ENCODE results near the gene POU3F2.

POU3F2 gene

DNA sequence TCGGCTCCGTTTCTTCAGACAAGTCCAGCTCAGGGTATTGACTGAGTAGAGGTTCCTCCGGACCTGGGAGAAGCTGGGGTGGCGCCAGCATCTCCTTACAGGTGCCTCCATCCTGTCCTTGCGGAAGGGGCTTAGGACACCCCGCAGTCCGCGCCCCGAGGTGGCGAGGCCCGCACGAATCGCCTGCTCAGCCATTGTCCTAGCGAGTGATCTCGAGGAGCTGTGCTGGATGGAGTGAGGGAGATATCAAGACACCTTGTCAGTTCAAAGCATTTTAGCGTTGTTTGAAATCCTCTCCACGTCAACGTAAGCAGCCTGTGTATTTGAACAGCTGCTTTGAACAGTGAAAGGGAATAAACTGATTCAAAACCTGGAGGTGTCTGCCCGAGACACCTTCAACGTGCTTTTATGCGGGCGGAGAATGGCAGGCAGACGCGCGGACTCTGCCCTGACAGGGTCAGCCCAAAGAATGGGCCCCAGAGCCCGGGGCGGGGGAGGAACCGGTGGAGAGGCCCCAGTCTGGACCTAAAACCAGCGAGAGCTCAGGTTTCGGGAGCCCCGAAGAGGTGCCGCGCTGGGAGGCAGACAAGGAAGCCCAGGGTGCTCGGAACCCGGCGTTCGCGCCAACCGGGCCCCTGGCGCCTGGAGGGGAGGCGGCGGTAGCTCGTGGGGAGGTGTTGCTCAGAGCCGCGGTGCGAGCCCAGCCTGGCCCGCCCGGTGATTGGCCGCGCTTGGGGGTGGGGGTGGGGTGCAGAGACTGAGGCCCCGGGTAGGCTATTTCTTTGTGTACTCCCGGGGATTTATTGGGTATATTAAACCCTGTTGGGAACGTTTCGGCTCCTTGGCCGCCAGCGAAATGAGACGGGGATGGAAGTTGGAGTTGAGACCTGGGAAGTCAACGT lies 3.1 kb upstream of the POU3F2 start:
- DNase-seq = peak; percentile 54

- DNase-seq = no peak
These were observed 2.5 kb upstream of the POU3F2 start for GRCh38 chr6:98831959-98832283.

DNA sequence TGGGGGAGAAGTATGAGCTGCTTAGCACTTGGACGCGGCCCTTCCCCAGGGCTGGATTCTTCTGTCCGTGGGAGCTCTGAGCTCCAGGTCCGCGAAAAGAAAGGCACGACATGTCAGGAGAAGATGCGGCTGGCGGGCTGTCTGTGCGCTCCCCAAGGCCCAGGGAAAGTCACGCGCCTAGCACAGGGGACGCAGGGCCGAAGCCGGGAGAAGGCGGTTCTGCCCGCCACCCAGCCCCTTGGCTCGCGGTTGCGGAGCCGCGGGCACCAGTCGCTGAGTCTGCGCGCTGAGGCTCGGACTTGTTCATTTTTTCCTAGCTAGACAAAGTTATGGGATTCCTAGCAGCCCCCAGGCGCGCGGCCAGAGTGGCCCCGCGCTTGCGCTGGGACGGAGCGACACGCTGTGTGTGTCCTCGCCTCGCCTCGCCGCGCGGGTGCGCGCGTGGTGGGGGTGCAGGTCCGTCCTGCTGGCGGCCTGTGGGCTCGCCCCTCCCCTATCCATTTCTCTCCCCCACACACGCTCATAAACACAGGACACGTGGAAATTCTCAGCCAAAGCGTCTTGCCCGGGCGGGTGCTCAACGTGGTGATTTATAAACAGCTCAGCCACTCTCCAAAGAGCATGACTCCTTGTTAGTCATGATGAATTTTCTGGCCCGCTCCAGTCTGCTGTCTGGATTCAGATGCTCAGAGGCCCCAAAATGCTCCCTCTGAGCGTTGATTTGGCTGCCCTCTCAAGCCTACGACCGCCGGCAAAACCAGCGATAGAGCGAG lies 1.9 kb upstream of the POU3F2 start:
- peak; percentile 49 for DNase-seq

- no peak for DNase-seq
These were observed 1.4 kb upstream of the POU3F2 start for GRCh38 chr6:98833057-98833306.

GRCh38 chr6:98833307-98834059 lies 891 bp upstream of the POU3F2 start:
- DNase-seq = peak; percentile 69

DNA sequence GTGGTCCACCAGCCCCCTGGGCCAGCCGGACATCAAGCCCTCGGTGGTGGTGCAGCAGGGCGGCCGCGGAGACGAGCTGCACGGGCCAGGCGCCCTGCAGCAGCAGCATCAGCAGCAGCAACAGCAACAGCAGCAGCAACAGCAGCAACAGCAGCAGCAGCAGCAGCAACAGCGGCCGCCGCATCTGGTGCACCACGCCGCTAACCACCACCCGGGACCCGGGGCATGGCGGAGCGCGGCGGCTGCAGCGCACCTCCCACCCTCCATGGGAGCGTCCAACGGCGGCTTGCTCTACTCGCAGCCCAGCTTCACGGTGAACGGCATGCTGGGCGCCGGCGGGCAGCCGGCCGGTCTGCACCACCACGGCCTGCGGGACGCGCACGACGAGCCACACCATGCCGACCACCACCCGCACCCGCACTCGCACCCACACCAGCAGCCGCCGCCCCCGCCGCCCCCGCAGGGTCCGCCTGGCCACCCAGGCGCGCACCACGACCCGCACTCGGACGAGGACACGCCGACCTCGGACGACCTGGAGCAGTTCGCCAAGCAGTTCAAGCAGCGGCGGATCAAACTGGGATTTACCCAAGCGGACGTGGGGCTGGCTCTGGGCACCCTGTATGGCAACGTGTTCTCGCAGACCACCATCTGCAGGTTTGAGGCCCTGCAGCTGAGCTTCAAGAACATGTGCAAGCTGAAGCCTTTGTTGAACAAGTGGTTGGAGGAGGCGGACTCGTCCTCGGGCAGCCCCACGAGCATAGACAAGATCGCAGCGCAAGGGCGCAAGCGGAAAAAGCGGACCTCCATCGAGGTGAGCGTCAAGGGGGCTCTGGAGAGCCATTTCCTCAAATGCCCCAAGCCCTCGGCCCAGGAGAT lies 1.0 kb downstream of the POU3F2 start:
- peak; percentile 62 for DNase-seq

DNA sequence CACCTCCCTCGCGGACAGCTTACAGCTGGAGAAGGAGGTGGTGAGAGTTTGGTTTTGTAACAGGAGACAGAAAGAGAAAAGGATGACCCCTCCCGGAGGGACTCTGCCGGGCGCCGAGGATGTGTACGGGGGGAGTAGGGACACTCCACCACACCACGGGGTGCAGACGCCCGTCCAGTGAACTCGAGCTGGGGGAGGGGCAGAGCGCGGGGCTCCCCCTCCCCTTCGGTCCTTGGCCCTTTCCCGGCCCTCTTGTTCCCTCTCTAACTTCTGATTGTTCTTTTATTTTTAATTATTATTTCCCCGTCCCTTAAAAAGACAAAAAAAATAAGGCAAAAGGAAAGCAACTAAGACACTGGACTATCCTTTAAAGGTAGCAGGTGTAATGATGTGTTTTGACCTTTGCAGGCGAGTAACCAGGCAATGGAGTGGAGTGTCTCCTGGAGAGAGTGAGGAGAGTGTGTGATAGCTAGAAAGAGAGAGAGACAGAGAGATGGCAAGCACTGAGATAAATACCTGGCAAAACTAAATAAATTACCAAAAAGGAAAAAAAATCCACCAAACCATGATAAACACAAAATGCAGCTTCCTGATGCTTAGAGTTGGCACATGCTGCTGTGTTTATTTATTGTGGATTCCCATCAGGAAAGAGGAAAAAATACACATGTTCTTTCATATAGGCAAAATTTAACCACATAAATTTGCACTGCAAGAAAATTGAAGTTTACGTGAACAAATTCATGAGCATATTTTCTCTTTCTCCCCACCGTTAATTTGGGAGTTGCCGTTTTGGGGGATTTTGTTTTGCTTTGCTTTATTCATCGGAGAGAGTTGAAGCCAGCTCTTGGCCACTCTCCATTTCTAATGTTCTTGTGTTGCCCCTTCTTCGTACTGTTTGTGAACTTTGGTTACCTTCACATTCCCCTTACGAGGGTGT lies 1.9 kb downstream of the POU3F2 start:
- peak; percentile 6 for DNase-seq

DNA sequence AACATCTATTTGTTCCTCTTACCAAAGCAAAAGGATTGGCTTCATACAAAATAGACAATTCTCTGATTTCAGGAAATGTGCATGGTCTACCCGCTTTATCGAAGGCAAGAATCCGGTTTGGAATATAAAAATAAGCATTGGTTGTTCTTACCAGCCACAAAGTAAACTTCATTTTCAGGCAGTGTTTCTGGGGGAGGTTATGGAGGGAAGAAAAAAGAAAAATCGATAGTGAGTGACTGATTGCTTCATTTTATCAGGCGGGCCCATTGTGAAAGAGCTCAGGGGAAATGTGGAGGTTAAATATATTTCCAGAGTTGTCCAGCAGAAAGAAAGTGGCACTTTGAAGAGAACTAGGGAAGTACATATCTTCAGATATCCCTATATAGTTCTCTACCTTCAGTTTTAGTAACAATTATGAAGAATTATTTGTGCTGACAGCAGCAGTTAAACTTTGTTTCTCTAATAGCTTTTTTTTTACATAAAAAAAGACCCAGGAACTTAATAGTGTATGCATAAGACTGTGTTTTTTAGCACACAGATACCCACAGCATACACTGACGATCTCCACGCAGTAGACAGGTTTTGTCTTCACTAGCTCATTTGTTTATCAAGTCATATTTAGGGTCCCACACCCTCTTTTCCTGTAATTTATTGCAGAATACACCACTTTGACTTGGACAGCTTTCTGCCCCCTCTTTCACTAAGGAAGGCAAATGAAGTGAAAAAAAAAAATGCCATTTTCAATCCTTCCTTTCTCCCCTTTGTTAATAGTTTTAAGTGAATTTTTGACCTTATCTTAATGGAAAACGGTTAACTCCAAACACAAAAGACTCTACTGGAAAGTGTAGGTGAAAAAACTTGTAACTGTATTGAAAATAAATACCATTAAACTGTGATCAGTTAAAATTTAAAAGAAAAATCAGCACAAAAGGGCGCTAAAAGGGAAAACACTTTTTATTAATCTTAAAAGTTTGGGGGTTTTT lies 2.9 kb downstream of the POU3F2 start:
- DNase-seq = no peak

DNA sequence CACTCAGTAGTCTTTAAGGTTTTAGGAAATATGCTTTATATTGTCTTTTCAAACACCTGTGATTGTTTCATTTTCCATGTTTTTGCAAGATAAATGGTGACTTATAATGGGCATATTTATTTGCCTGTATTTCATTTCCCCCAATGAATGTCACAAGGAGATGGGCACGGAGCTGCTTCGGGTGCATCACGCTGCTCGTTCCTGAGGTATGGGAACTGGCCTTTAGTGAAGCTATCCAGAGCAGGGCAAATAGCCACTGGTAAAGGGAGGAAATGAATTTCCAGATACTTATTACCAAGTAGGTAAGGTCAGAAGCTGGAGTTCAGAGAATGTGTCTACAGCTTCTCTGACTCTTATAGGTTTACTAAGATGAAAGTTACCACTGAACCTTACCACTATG lies 3.7 kb downstream of the POU3F2 start:
- DNase-seq = peak; percentile 16

DNA sequence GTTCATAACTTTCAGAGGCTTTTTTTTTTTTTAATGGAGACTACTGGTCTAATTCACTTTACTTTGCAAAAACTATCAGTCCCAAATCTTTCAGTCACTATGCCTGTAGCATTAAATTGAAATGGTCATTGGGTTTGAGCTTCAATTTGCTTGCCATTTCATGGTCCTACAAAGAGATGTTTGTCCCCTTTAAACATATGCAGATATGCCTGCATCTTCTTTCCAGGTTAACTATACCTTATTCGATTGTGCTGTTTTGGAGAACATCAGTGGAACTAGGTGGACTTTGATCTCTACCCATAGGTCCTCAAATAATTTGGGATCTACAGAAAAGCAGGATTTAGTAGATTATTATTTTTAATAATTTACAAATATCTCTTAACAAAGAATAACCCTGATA lies 4.6 kb downstream of the POU3F2 start:
- DNase-seq = no peak

DNA sequence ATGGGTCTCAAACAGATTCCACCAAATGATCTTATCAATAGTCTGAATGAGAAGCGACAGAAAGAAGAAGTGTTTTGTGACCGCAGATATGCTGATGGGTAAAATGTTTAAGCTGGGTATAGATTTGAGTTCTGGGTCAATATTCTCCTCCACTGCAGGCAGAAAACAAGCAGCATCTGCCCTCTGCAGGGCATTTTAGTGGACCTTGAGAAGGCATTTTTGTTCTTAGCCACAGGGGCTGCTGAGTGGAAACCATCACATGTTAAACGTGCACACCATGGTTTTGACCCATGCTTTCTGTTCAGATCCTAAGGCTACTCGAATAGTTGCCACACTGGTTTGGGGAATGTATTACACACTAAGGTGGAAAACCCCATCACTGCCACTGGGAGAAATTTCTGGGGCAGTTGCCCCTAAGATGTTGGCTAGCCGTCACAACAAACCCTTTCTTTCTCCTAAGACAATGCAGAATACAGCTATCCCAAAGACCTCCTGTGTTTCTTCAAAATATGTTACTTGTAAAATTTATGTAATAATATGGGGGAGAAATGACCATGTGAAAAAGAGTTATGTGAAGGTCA lies 5.5 kb downstream of the POU3F2 start:
- DNase-seq = peak; percentile 42

GRCh38 chr6:98840385-98840784 lies 6.0 kb downstream of the POU3F2 start:
- no peak for DNase-seq

DNA sequence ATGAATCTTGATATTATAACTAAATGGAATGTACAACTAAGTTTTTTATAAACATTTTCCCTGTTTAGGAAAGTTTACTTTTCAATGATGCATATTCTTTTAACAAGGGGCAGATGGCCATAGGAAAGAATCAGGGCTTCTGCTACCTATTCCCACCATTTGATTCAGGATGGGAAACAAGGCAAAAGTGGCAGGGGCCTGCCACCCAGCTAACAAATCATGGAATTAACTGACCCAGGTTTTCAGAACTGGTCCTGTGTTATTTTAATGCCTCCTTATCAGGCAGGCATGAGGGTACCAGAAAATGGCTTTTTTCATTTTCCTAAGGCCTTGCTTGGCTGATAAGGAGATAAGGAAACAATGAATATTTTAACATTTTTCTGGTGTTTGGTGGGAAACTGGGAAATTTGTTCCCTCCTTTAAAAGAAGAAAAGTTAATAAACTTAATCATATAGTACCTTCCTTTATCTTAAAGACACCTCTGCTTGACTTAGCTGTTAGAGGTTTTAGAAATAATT lies 6.7 kb downstream of the POU3F2 start:
- DNase-seq = no peak

- no peak for DNase-seq
These were observed 7.4 kb downstream of the POU3F2 start for GRCh38 chr6:98841621-98842341.

- DNase-seq = no peak
These were observed 8.2 kb downstream of the POU3F2 start for GRCh38 chr6:98842342-98843180.

DNA sequence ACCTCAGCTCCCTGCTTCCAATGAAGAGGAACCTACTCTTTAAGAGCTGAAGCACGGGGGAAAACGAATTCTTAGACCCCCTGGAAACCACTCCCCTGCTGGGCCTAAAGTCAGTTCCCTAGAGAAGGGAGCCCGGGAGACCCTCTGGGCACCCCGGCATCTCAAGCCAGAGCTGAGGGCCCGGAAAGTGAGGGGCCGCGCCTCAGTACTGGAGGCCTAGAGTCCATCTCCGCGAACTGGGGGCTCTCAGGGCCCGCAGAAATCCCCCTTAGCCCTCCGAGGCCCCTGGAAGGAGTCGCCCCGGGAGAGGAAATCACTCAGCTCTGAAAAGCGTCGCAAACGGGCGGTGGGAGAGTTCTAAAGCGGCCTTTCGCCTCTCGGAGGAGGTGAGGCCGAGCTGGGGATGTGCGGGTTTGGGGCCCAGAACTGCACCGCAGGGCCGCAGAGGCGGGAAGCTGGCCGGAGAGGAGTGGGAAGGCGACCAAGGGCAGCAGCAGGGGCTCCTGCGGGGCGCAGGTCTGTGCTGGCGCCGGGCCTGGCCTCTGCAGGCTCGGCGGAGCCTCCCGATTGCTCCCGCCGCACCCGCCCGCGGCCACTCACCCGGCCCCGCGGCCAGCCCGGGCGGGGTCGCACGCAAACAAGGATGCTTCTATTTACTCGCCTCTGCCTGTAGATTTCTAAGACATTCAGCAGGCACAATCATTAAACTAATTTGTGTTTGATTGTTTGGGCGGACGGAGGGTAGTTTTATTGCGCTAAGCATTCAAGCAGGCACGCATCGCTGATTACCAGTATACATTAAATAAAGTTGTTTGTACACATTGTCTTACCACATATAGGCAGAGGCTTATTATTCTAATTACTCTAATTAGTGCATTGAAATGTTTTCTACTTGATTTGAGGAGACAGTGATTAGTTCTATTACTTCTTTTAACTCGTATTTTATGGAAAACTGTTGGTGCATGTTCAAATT lies 9.2 kb downstream of the POU3F2 start:
- no peak for DNase-seq
